ENCODE results near the gene PTCD3. TPM values are rescaled to one million over a fixed set of nuclear protein-coding genes. Genes with fewer than 3 reads are reported as not detected.

The PTCD3 gene
- polyA plus RNA-seq, 1 of the 3 experiments (the other 2 are of a cell fraction) = 44.5 TPM

DNA sequence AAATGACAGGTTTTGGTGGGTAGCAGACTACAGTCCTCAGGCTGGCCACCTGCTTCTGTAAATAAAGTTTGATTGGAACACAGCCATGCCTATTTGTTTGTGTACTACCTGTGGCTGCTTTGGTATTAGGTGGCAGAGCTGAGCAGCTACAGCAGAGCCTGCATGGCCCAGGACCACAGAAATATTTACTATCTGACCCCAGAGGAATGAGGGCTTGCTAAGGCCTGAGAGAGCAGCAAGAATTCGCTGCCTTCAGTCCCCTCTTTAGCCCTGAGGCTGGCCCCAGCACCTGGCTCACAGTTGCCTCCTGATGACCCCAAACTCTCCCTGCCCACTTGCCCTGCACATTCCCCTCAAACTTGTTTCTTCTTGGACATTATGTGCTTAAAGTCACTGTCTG is 32.8 kb upstream of the PTCD3 start:
- no peak for TF ChIP-seq TAF1 (IDR thresholded peaks at IDR 0.05; ENCODE audit: borderline replicate concordance, low read depth, low read length)
- TF ChIP-seq, protein P1, sequence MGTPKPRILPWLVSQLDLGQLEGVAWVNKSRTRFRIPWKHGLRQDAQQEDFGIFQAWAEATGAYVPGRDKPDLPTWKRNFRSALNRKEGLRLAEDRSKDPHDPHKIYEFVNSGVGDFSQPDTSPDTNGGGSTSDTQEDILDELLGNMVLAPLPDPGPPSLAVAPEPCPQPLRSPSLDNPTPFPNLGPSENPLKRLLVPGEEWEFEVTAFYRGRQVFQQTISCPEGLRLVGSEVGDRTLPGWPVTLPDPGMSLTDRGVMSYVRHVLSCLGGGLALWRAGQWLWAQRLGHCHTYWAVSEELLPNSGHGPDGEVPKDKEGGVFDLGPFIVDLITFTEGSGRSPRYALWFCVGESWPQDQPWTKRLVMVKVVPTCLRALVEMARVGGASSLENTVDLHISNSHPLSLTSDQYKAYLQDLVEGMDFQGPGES (IDR thresholded peaks at IDR 0.05; ENCODE audit: low read depth, low read length) = no peak
- TF ChIP-seq GATA2 (CRISPR knock-in tag; IDR thresholded peaks at IDR 0.05) = no peak
- TF ChIP-seq, protein P2, sequence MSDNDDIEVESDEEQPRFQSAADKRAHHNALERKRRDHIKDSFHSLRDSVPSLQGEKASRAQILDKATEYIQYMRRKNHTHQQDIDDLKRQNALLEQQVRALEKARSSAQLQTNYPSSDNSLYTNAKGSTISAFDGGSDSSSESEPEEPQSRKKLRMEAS (IDR thresholded peaks at IDR 0.05; ENCODE audit: low read depth) = no peak
- TF ChIP-seq TCF12 (IDR thresholded peaks at IDR 0.05) = no peak
- no peak for TF ChIP-seq EP300 (IDR thresholded peaks at IDR 0.05; ENCODE audit: borderline replicate concordance in 1 of 2, low read depth in 1 of 2, low read length in 1 of 2)
- TF ChIP-seq POLR2AphosphoS5 (IDR thresholded peaks at IDR 0.05; ENCODE audit: low read depth, low read length) = no peak
- TF ChIP-seq MEF2A (IDR thresholded peaks at IDR 0.05; ENCODE audit: borderline replicate concordance, low read depth) = no peak
- TF ChIP-seq ZBTB33 (IDR thresholded peaks at IDR 0.05; ENCODE audit: borderline replicate concordance, low read depth) = no peak
- TF ChIP-seq MXI1 (IDR thresholded peaks at IDR 0.05; ENCODE audit: low read depth, low read length) = no peak
- no peak for TF ChIP-seq FOXJ3 (CRISPR knock-in tag; IDR thresholded peaks at IDR 0.05)
- no peak for TF ChIP-seq SIN3A (IDR thresholded peaks at IDR 0.05; ENCODE audit: borderline replicate concordance, low read depth, low read length)
- no peak for TF ChIP-seq GABPA (IDR thresholded peaks at IDR 0.05; ENCODE audit: low read depth)
- no peak for DNase-seq
- H3K9ac ChIP-seq = no peak overlapping the region
- no peak overlapping the region for H2AFZ ChIP-seq (ENCODE audit: low read depth)
- no peaks in the 10 kb centered on the region for H3K27me3 ChIP-seq (ENCODE audit: insufficient read depth)
- no peaks in the 10 kb centered on the region for H3F3A ChIP-seq (replicated peaks; ENCODE audit: insufficient read depth)
- H3K79me2 ChIP-seq (ENCODE audit: insufficient read depth) = no peaks in the 10 kb centered on the region
- peaks cover 0 to 12% of the 10 kb centered on the region in 2 experiments; a peak in 1 of 4 replicates for H3K4me1 ChIP-seq (ENCODE audit: control insufficient read depth in 1 of 2, insufficient read depth in 2 of 2, low read depth in 1 of 2, low read length in 1 of 2)
- H3K4me2 ChIP-seq = no peak overlapping the region
- peaks cover 45 to 70% of the 10 kb centered on the region in 2 experiments for H3K36me3 ChIP-seq (replicated peaks in 1 of 2; ENCODE audit: control insufficient read depth in 1 of 2, insufficient read depth in 2 of 2, low read length in 1 of 2)
- H3K4me3 ChIP-seq (ENCODE audit: low read depth in 2 of 2, low read length in 1 of 2) = no peak overlapping the region
- H3K9me2 ChIP-seq = no peaks in the 10 kb centered on the region
- POLR2A ChIA-PET = no interaction called here
- no peaks in the 10 kb centered on the region for H3K9me3 ChIP-seq
- H3K27ac ChIP-seq (ENCODE audit: low read depth in 2 of 2, low read length in 1 of 2) = no peak overlapping the region
- CTCF ChIA-PET = interaction anchor here (1.0 kb wide), 2 partner anchors 15 to 184 kb away, joined by 3 read pairs; partner anchors contain the start of gene ST3GAL5
- H4K20me1 ChIP-seq (ENCODE audit: insufficient read depth) = no peaks in the 10 kb centered on the region
- WGBS (ENCODE audit: low lambda C conversion rate) = 100% methylated on average over 1 of the region's 1 CpG

DNA sequence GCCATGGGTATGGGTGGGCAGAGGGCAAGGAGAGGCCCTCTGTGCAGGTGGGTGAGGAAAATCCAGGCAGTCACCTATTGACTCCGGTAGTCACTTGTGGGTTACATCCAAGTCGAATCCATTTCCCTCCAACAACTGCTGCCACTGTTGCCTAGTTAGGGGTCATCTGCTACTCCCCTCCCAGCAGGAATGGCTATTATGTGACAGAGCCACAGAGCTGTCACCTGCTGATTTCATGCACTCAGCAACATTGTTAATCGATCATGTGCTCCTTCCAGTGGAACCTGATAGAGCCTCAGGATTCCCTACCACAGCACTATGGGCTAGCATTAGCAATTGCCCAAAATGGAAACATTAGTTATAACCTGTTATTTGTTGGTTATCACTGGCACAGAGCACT is 31.8 kb upstream of the PTCD3 start:
- no peaks in the 10 kb centered on the region for H3K9me3 ChIP-seq
- CTCF ChIA-PET = interaction anchor here (0.8 to 2.4 kb wide), 3 partner anchors 185 to 1212 kb away, joined by 3 to 20 read pairs (median 4); no protein-coding TSS in a partner anchor
- no peaks in the 10 kb centered on the region for H3F3A ChIP-seq (replicated peaks; ENCODE audit: insufficient read depth)
- TF ChIP-seq FOXM1 (IDR thresholded peaks at IDR 0.05; ENCODE audit: low read depth) = no peak
- no peak for TF ChIP-seq TAF1 (IDR thresholded peaks at IDR 0.05; ENCODE audit: borderline replicate concordance, low read depth, low read length)
- TF ChIP-seq RAD21 (IDR thresholded peaks at IDR 0.05; ENCODE audit: low read length) = no peak
- TF ChIP-seq NFIC (IDR thresholded peaks at IDR 0.05; ENCODE audit: borderline replicate concordance) = no peak
- TF ChIP-seq, protein P2 (IDR thresholded peaks at IDR 0.05; ENCODE audit: low read depth) = no peak
- TF ChIP-seq NRF1 (IDR thresholded peaks at IDR 0.05; ENCODE audit: low read depth, low read length) = no peak
- TF ChIP-seq YY1 (IDR thresholded peaks at IDR 0.05; ENCODE audit: low read depth) = no peak
- no peak for TF ChIP-seq RCOR1 (IDR thresholded peaks at IDR 0.05; ENCODE audit: low read length)
- no peak for TF ChIP-seq TCF12 (IDR thresholded peaks at IDR 0.05)
- TF ChIP-seq ELF1 (IDR thresholded peaks at IDR 0.05) = no peak
- TF ChIP-seq POLR2AphosphoS5 (IDR thresholded peaks at IDR 0.05; ENCODE audit: low read depth, low read length) = no peak
- no peak for TF ChIP-seq FOSL2 (IDR thresholded peaks at IDR 0.05; ENCODE audit: borderline replicate concordance, low read depth)
- POLR2A ChIA-PET = no interaction called here
- no peak for DNase-seq
- H4K20me1 ChIP-seq (ENCODE audit: insufficient read depth) = no peaks in the 10 kb centered on the region
- H3K4me2 ChIP-seq = no peak overlapping the region
- H3K27ac ChIP-seq (ENCODE audit: low read depth in 2 of 2, low read length in 1 of 2) = no peak overlapping the region
- H3K4me3 ChIP-seq (ENCODE audit: low read depth in 2 of 2, low read length in 1 of 2) = no peak overlapping the region
- 45% methylated on average over 1 of the region's 3 CpGs for WGBS (ENCODE audit: low lambda C conversion rate)
- H3K36me3 ChIP-seq (replicated peaks in 1 of 2; ENCODE audit: control insufficient read depth in 1 of 2, insufficient read depth in 2 of 2, low read length in 1 of 2) = peaks cover 45 to 66% of the 10 kb centered on the region in 2 experiments
- H3K9me2 ChIP-seq = no peaks in the 10 kb centered on the region
- H3K4me1 ChIP-seq (ENCODE audit: control insufficient read depth in 1 of 2, insufficient read depth in 2 of 2, low read depth in 1 of 2, low read length in 1 of 2) = peaks cover 0 to 8% of the 10 kb centered on the region in 2 experiments; a peak in 1 of 4 replicates
- H3K9ac ChIP-seq = no peak overlapping the region
- no peaks in the 10 kb centered on the region for H3K79me2 ChIP-seq (ENCODE audit: insufficient read depth)
- H3K27me3 ChIP-seq (ENCODE audit: insufficient read depth) = no peaks in the 10 kb centered on the region
- H2AFZ ChIP-seq (ENCODE audit: low read depth) = no peak overlapping the region
